ENCODE measurements around the gene DCST1. TPM values are rescaled to one million over a fixed set of nuclear protein-coding genes. Genes with fewer than 3 reads are reported as not detected.
A peak's percentile ranks its signal among the peaks of the same experiment; 100 is the strongest.

The DCST1 gene
- total and polyA plus RNA-seq, 2 of the 8 experiments (the other 6 are each of a cell fraction or from before 2014, with no cell fraction given) = not detected

GRCh38 chr1:155062702-155063411, 29.2 kb downstream of the DCST1 start:
- no peak overlapping the region for H3K4ac ChIP-seq (replicated peaks; ENCODE audit: insufficient read length, low read depth, low read length)
- H2AK5ac ChIP-seq (ENCODE audit: low read depth, low read length) = no peak overlapping the region
- H3K56ac ChIP-seq (replicated peaks; ENCODE audit: insufficient read length, low read depth, low read length) = peak overlapping the region; percentile 27
- no peak overlapping the region for H3K9ac ChIP-seq (replicated peaks in 1 of 4; ENCODE audit: extremely low read depth in 1 of 4, low read depth in 3 of 4, low read length in 3 of 4)
- 0 out of 2 replicates have a peak overlapping the region, but pooled peaks have one; percentile 29 for H2BK12ac ChIP-seq (ENCODE audit: low read depth, low read length)
- DNase-seq (ENCODE audit: low read depth in 1 of 2, low spot score in 2 of 2) = peak in 1 of 2 experiments; percentile 99
- no peak overlapping the region for H3K23ac ChIP-seq (ENCODE audit: insufficient read length)
- 4% methylated on average over 18 of the region's 46 CpGs; no CpG with 5 or more reads in 1 of the 2 experiments for whole genome bisulfite sequencing, 2 experiments (ENCODE audit: extremely low coverage in 1 of 2, insufficient coverage in 1 of 2, insufficient read length in 1 of 2, insufficient replicate concordance in 2 of 2, low coverage in 1 of 2, low lambda C conversion rate in 2 of 2, missing lambda C conversion rate in 1 of 2)
- H2BK5ac ChIP-seq (ENCODE audit: low read depth, low read length) = no peak overlapping the region
- ChIA-PET CTCF (ENCODE audit: partially characterized antibody) (interaction anchor here (0.8 to 33.9 kb wide), 16 partner anchors 2 to 394 kb away, joined by 3 to 907 read pairs (median 7); partner anchors contain the start of genes ADAM15, EFNA3, EFNA4 and KRTCAP2), POLR2A (ENCODE audit: partially characterized antibody) (interaction anchor here (0.7 to 4.6 kb wide), 17 partner anchors 8 to 122 kb away, joined by 3 to 21 read pairs (median 4); partner anchors contain the start of genes ADAM15, EFNA3, KRTCAP2 and LENEP)
- H4K91ac ChIP-seq (replicated peaks; ENCODE audit: insufficient read length, low read length) = peak overlapping the region; percentile 14
- no peak overlapping the region for H2BK120ac ChIP-seq (replicated peaks; ENCODE audit: low read depth, low read length)
- no peak overlapping the region for H4K5ac ChIP-seq (ENCODE audit: insufficient read length, low read depth, low read length)
- no peak overlapping the region for H2AFZ ChIP-seq (ENCODE audit: low read length)
- peak overlapping the region; percentile 63 to 85 (median 82); a peak in 7 of 8 replicates for H3K4me3 ChIP-seq (ENCODE audit: extremely low read depth in 1 of 4, insufficient read depth in 2 of 4, low read depth in 3 of 4, low read length in 4 of 4)
- peak overlapping the region; percentile 68 to 97 for H3K4me2 ChIP-seq (ENCODE audit: insufficient read depth in 1 of 2, low read depth in 2 of 2, low read length in 2 of 2)
- H3K36me3 ChIP-seq (ENCODE audit: control insufficient read depth in 2 of 4, insufficient read depth in 4 of 4, low read length in 3 of 4) = peaks cover 0 to 6% (median under 1%) of the 10 kb centered on the region in 4 experiments; a peak in 5 of 8 replicates
- H3K14ac ChIP-seq (ENCODE audit: insufficient read length) = no peak overlapping the region
- no peaks in the 10 kb centered on the region for H3K79me1 ChIP-seq (ENCODE audit: low read depth, low read length)
- H3K27me3 ChIP-seq (replicated peaks in 1 of 4; ENCODE audit: control insufficient read depth in 3 of 4, extremely low read depth in 1 of 4, insufficient read depth in 3 of 4, low read length in 3 of 4) = peaks cover 0 to 4% (median 1%) of the 10 kb centered on the region in 4 experiments; a peak in 2 of 7 replicates
- no peaks in the 10 kb centered on the region for H3K9me3 ChIP-seq (ENCODE audit: insufficient read depth in 2 of 2, low read depth in 1 of 2, low read length in 1 of 2)
- peaks cover 2 to 13% of the 10 kb centered on the region in 2 experiments for H4K20me1 ChIP-seq (replicated peaks in 1 of 2; ENCODE audit: control insufficient read depth in 1 of 2, insufficient read depth in 2 of 2, low read length in 2 of 2)
- no peak overlapping the region for H2BK15ac ChIP-seq (ENCODE audit: low read length)
- H3K27ac ChIP-seq (ENCODE audit: low read depth, low read length) = no peak overlapping the region
- no peak for FAIRE-seq
- H3K79me2 ChIP-seq (ENCODE audit: control insufficient read depth in 1 of 2, insufficient read depth in 2 of 2, low read length in 2 of 2) = peaks cover 0 to 15% of the 10 kb centered on the region in 2 experiments; a peak in 2 of 4 replicates
- H2BK20ac ChIP-seq (ENCODE audit: low read length) = 0 out of 2 replicates have a peak overlapping the region, but pooled peaks have one; percentile 72
- peaks cover 15% of the 10 kb centered on the region for H3K23me2 ChIP-seq (ENCODE audit: low read depth, low read length)
- H3K18ac ChIP-seq (ENCODE audit: extremely low read depth, low read length) = no peak overlapping the region; the same call in 1 of the 2 replicates
- peak overlapping the region; percentile 63; the same call in 1 of the 2 replicates for H4K8ac ChIP-seq (ENCODE audit: extremely low read depth, insufficient read depth, low read length)
- H3K4me1 ChIP-seq (replicated peaks in 1 of 4; ENCODE audit: control insufficient read depth in 3 of 4, insufficient read depth in 4 of 4, low read length in 3 of 4) = peaks cover 0 to 19% (median 6%) of the 10 kb centered on the region in 4 experiments; a peak in 5 of 7 replicates
- no peak for TF ChIP-seq GTF2F1 (IDR thresholded peaks at IDR 0.05; ENCODE audit: borderline replicate concordance, low read depth, low read length)
- TF ChIP-seq USF2 (IDR thresholded peaks at IDR 0.05; ENCODE audit: low read length) = no peak
- no peak for TF ChIP-seq RFX5 (IDR thresholded peaks at IDR 0.05; ENCODE audit: borderline replicate concordance, low read depth, low read length)
- 0 out of 2 replicates have a peak, but pooled peaks have one; percentile 17 for TF ChIP-seq BACH1 (IDR thresholded peaks at IDR 0.05; ENCODE audit: low read length)
- peak; percentile 49 for TF ChIP-seq KDM4A (IDR thresholded peaks at IDR 0.05; ENCODE audit: low read depth, low read length, severe bottlenecking)
- TF ChIP-seq CHD1 (IDR thresholded peaks at IDR 0.05; ENCODE audit: low read depth, low read length) = no peak
- TF ChIP-seq EP300 (IDR thresholded peaks at IDR 0.05; ENCODE audit: borderline replicate concordance in 1 of 2, low read depth in 2 of 2, low read length in 2 of 2) = no peak
- peak; percentile 30; the same call in 1 of the 2 replicates for TF ChIP-seq E2F6 (IDR thresholded peaks at IDR 0.05)
